Esophagus squamous epithelium (tissue), 5 donors: ENCODE measurements around the gene NDFIP2. TPM values are rescaled to one million over a fixed set of nuclear protein-coding genes. Genes with fewer than 3 reads are reported as not detected.

ENCODE experiments used
- DNase-seq: peaks from one replicate; lab custom pipeline; 2025; lab: John Stamatoyannopoulos, UW
- H3K27ac ChIP-seq, 4 donors: fragments of 200-600 bp; sonication (generic); one replicate each; pipeline ENCODE4 v1.5.1; 2016 to 2019; ENCODE audit warnings: mild to moderate bottlenecking in 1 of 4
- H3K27me3 ChIP-seq, 4 donors: fragments of 200-600 bp; sonication (generic); 1 replicate in 3 of 4; 2 replicates in 1 of 4; pipeline versions ENCODE4 v1.5.1 to v1.6.0; 2017 to 2021; ENCODE audit warnings: antibody characterized with exemption in 1 of 4
- H3K36me3 ChIP-seq, 3 donors: fragments of 200-600 bp; sonication (generic); one replicate each; pipeline ENCODE4 v1.5.1; 2016 to 2019
- H3K4me1 ChIP-seq, 3 donors: fragments of 200-600 bp; sonication (generic); one replicate each; pipeline ENCODE4 v1.5.1; 2017 to 2019
- H3K4me3 ChIP-seq, 4 donors: fragments of 200-600 bp; sonication (generic); 1 replicate in 3 of 4; 2 replicates in 1 of 4; pipeline ENCODE4 v1.5.1; 2016 to 2019; ENCODE audit warnings: mild to moderate bottlenecking in 2 of 4, moderate library complexity in 1 of 4
- H3K9me3 ChIP-seq, 3 donors: fragments of 200-600 bp; sonication (generic); one replicate each; pipeline ENCODE4 v1.5.1; 2016 to 2019
- POLR2A ChIP-seq, 4 donors: fragments of 450-650 bp; IDR thresholded peaks; one replicate each; pipeline ENCODE4 v1.6.1; 2017; ENCODE audit warnings: antibody characterized with exemption in 4 of 4, mild to moderate bottlenecking in 4 of 4, moderate library complexity in 3 of 4
- WGBS, 2 donors: methylation state at CpG; one replicate each; pipeline ENCODE4 v1.1.5; 2018; 5-methylcytosine and 5-hydroxymethylcytosine counted together
- intact Hi-C: fragments of 100-400 bp; cut with DNase I; formaldehyde crosslinking; loops from one replicate; pipeline ENCODE4 v1.15.0; 2022
- total RNA-seq, 4 donors: library from RNA; depleted of rRNA; stranded (reverse); fragments of >200 nt; gene quantifications; one replicate each; pipeline ENCODE4 v1.1.0, GENCODE V29; 2016
- TF ChIP-seq, protein P1 (sequence below), 6 experiments: fragments of 450-650 bp in 4 of 6; fragments of 200-600 bp in 2 of 6; sonication (generic) in 2 of 6; IDR thresholded peaks; one replicate each; pipeline ENCODE4 v1.5.1; 2016 to 2019; ENCODE audit warnings: antibody characterized with exemption in 6 of 6, mild to moderate bottlenecking in 4 of 6, moderate library complexity in 4 of 6
- donor health status: DM: yes; HTN: yes; CAD: no.

Gene NDFIP2
- total RNA-seq, 4 donors from 2014 or later: 37.8 to 81.9 (median 54.8) TPM

DNA sequence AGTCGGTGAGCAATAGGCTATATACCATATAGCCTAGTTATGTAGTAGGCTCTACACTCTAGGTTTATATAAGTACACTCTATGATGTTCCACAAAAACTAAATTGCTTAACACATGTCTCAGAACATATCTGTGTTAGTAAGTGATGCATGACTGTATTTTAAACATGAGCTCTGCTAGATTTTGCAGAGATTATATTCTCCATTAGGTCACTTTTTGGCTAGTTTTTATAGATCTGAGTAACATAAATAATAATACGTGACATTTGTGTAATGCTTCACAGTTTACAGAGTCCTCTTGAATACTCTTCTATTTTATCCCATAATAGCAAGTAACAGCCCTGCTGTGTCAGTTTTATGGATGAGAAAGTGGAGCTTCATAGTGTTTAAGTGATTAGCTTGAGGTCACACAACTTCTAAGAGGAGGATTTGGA lies 47.8 kb downstream of the NDFIP2 start:
- intact Hi-C loops: no loop called here
- Histone ChIP-seq H3K9me3 (no peaks in the 10 kb centered on the region), H3K27me3 (no peaks in the 10 kb centered on the region), H3K4me3 (no peak overlapping the region), H3K4me1 (peaks cover 4 to 29% (median 5%) of the 10 kb centered on the region in 3 donors), H3K27ac (no peak overlapping the region), H3K36me3 (peaks cover 0 to 48% (median 0%) of the 10 kb centered on the region in 3 donors)
- no peak for DNase-seq
- 59 to 83% methylated on average over 2 of the region's 2 CpGs for WGBS, 2 donors
- TF ChIP-seq POLR2A (IDR thresholded peaks at IDR 0.05): no peak
- TF ChIP-seq, protein P1, sequence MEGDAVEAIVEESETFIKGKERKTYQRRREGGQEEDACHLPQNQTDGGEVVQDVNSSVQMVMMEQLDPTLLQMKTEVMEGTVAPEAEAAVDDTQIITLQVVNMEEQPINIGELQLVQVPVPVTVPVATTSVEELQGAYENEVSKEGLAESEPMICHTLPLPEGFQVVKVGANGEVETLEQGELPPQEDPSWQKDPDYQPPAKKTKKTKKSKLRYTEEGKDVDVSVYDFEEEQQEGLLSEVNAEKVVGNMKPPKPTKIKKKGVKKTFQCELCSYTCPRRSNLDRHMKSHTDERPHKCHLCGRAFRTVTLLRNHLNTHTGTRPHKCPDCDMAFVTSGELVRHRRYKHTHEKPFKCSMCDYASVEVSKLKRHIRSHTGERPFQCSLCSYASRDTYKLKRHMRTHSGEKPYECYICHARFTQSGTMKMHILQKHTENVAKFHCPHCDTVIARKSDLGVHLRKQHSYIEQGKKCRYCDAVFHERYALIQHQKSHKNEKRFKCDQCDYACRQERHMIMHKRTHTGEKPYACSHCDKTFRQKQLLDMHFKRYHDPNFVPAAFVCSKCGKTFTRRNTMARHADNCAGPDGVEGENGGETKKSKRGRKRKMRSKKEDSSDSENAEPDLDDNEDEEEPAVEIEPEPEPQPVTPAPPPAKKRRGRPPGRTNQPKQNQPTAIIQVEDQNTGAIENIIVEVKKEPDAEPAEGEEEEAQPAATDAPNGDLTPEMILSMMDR (IDR thresholded peaks at IDR 0.05): no peak

DNA sequence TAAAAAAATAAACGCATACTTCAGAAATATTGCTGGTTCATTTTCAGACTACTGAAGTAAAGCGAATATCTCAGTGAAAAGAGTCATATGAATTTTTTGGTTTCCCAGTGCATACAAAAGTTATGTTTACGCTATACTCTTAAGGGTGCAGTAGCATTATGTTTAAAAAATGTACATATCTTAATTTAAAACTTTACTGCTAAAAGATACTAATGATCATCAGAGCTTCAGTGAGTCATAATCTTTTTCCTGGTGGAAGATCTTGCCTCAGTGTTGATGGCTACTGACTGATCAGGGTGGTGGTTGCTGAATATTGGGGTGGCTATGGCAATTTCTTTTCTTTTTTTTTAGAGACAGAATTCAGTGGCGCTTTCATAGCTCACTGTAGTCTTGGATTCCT lies 48.9 kb downstream of the NDFIP2 start:
- Histone ChIP-seq H3K9me3 (no peaks in the 10 kb centered on the region), H3K4me1 (peaks cover 4 to 33% (median 5%) of the 10 kb centered on the region in 3 donors), H3K27me3 (no peaks in the 10 kb centered on the region), H3K36me3 (peaks cover 0 to 48% (median 0%) of the 10 kb centered on the region in 3 donors), H3K27ac (no peak overlapping the region), H3K4me3 (no peak overlapping the region)
- intact Hi-C loops: no loop called here
- no peak for DNase-seq
- TF ChIP-seq, protein P1 (IDR thresholded peaks at IDR 0.05): no peak
- no peak for TF ChIP-seq POLR2A (IDR thresholded peaks at IDR 0.05)
- 92 to 94% methylated on average over 4 of the region's 4 CpGs for WGBS, 2 donors

DNA sequence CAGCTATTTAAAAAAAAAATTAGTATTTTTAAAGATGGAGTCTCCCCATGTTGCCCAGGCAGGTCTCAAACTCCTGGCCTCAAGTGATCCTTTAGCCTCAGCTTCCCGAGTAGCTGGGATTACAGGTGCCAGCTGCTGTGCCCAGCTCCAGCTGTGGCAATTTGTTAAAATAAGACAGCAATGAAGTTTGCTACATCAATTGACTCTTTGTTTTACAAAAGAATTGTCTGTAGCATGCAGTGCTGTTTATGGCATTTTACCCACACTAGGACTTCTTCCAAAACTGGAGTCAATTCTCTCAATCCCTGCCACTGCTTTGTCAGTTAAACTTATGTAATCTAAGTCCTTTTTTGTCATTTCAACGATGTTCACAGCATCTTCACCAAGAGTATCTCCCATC lies 49.3 kb downstream of the NDFIP2 start:
- 46 to 50% methylated on average over 2 of the region's 2 CpGs for WGBS, 2 donors
- intact Hi-C loops: no loop called here
- Histone ChIP-seq H3K4me1 (peaks cover 4 to 30% (median 5%) of the 10 kb centered on the region in 3 donors), H3K36me3 (peaks cover 0 to 48% (median 0%) of the 10 kb centered on the region in 3 donors), H3K9me3 (no peaks in the 10 kb centered on the region), H3K27me3 (no peaks in the 10 kb centered on the region), H3K27ac (no peak overlapping the region), H3K4me3 (no peak overlapping the region)
- TF ChIP-seq, protein P1 (IDR thresholded peaks at IDR 0.05): no peak
- TF ChIP-seq POLR2A (IDR thresholded peaks at IDR 0.05): no peak
- DNase-seq: no peak

DNA sequence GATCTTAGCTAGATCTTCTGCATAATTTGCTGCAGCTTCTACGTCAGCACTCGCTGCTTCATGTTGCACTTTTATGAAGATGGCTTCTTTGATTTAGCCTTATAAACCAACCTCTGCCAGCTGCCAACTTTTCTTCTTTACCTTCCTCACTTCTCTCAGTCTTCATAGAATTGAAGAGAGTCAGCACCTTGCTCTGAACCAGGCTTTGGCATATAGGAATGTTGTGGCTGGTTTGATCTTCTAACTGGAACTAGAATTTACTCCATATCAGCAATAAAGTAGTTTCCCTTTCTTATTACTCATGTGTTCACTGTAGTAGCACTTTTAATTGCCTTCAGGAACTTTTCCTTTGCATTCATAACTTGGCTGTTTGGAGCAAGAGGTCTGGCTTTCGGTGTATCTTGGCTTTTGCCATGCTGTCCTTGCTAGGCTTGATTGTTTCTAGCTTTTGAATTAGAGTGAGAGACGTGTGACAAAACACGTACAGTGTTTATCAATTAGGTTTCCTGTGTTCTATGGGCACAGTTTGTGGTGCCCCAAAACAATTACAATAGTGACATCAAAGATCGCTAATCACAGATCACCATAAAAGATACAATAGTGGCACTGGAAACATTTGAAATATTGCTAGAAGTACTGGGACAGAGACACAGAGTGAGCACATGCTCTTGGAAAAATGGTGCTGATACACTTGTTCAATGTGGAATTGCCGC lies 50.7 kb downstream of the NDFIP2 start:
- no peaks in the 10 kb centered on the region for H3K27me3 ChIP-seq
- H3K4me1 ChIP-seq: peaks cover 4 to 22% (median 5%) of the 10 kb centered on the region in 3 donors
- no peak overlapping the region for H3K27ac ChIP-seq
- DNase-seq: no peak
- 85 to 88% methylated on average over 7 of the region's 7 CpGs for WGBS, 2 donors
- no peak for TF ChIP-seq POLR2A (IDR thresholded peaks at IDR 0.05)
- TF ChIP-seq, protein P1 (IDR thresholded peaks at IDR 0.05): no peak
- peaks cover 0 to 39% (median 0%) of the 10 kb centered on the region in 3 donors for H3K36me3 ChIP-seq
- no peaks in the 10 kb centered on the region for H3K9me3 ChIP-seq
- no peak overlapping the region for H3K4me3 ChIP-seq
- intact Hi-C loops: no loop called here

DNA sequence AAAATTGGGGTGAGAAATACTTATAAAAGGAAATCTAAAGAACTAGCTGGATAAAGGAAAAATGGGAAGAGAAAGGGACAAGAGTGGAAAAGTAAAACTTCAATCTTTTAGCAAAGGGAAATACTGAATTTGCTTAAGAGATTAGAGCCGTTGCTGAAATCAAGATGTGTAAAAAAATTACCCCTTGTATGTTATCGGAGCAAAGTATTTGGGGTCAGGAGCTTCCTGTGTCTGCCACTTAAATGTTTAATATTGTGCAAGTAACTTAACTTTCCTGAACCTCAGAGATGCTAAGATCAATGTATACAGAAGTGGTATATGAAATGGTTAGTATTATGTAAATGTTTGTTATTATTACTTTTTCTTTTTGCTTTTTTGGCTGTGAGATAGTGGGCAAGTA lies 51.6 kb downstream of the NDFIP2 start:
- intact Hi-C loops: no loop called here
- Histone ChIP-seq H3K27me3 (no peaks in the 10 kb centered on the region), H3K4me3 (no peak overlapping the region), H3K9me3 (no peaks in the 10 kb centered on the region), H3K27ac (no peak overlapping the region), H3K36me3 (peaks cover 0 to 36% (median 0%) of the 10 kb centered on the region in 3 donors), H3K4me1 (peaks cover 4 to 20% (median 5%) of the 10 kb centered on the region in 3 donors)
- DNase-seq: no peak
- WGBS, 2 donors: 76 to 77% methylated on average over 2 of the region's 2 CpGs
- TF ChIP-seq, protein P1 (IDR thresholded peaks at IDR 0.05): no peak
- TF ChIP-seq POLR2A (IDR thresholded peaks at IDR 0.05): no peak
